ENCODE data around the gene TCAIM. TPM values are rescaled to one million over a fixed set of nuclear protein-coding genes. Genes with fewer than 3 reads are reported as not detected.

Gene TCAIM
- total and polyA plus RNA-seq, 11 donors, result 17.0 to 45.0 (median 31.4) TPM

DNA sequence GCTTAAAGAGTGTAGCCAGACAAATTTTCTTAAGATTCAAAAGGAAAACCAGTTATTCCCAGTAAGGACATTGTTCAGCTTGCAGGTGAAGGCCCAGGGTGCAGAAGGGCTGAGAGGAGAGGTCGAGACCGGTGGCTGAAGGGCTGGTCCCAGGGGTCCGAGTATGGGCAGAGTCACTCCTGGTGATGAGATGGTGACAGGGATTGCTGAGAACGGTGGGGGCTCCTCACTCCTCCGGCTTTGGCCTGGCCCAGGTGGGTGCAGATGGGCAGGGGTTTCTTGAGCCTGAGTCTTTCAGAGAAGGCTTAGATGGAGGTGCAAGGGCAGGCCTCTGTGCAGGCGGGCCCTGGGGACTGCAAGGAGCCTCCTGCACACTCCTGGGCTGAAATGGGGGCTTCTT lies 82.7 kb downstream of the TCAIM start:
- ATAC-seq (no peak), DNase-seq (no peak)
- no peaks in the 10 kb centered on the region for H3K27me3 ChIP-seq
- H3K4me3 ChIP-seq, result no peak overlapping the region
- H3K27ac ChIP-seq, result no peak overlapping the region
- H3K4me1 ChIP-seq, result no peaks in the 10 kb centered on the region
- no peaks in the 10 kb centered on the region for H3K9me3 ChIP-seq
- intact Hi-C loops (cut with DNase I), result no loop called here
- H3K36me3 ChIP-seq, result no peaks in the 10 kb centered on the region
- TF ChIP-seq POLR2A (IDR thresholded peaks at IDR 0.05), result no peak
- TF ChIP-seq, protein P1, sequence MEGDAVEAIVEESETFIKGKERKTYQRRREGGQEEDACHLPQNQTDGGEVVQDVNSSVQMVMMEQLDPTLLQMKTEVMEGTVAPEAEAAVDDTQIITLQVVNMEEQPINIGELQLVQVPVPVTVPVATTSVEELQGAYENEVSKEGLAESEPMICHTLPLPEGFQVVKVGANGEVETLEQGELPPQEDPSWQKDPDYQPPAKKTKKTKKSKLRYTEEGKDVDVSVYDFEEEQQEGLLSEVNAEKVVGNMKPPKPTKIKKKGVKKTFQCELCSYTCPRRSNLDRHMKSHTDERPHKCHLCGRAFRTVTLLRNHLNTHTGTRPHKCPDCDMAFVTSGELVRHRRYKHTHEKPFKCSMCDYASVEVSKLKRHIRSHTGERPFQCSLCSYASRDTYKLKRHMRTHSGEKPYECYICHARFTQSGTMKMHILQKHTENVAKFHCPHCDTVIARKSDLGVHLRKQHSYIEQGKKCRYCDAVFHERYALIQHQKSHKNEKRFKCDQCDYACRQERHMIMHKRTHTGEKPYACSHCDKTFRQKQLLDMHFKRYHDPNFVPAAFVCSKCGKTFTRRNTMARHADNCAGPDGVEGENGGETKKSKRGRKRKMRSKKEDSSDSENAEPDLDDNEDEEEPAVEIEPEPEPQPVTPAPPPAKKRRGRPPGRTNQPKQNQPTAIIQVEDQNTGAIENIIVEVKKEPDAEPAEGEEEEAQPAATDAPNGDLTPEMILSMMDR (IDR thresholded peaks at IDR 0.05), result no peak
- 80 to 94% (median 88%) methylated on average over 6 of the region's 6 CpGs for WGBS, 4 donors

DNA sequence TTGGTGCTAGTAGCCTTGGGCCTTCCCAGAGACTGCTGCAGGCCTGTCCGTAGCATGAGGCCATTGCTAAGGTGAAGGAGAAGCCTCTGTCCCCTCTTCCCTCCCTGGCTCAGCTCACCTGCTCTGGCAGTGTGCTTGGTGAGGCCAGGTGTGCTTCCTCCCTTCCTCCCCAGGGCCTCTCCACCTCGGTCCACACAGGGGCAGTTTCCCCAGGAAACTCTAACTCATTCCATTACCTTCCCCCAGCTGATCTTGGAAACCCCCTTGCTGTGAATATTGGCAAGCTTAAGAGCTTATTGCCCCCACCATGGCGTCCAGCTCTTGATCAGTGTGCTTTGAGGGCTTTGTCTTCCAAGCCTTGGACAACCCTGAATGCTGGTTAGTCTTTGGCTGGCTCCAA lies 86.2 kb downstream of the TCAIM start:
- Histone ChIP-seq H3K36me3 (no peaks in the 10 kb centered on the region), H3K27ac (no peak overlapping the region), H3K4me3 (no peak overlapping the region), H3K9me3 (no peaks in the 10 kb centered on the region), H3K4me1 (no peaks in the 10 kb centered on the region), H3K27me3 (no peaks in the 10 kb centered on the region)
- intact Hi-C loops (cut with DNase I), result no loop called here
- DNase-seq (no peak), ATAC-seq (no peak)
- WGBS, 4 donors, result 71 to 80% (median 73%) methylated on average over 3 of the region's 3 CpGs
- TF ChIP-seq, protein P1 (IDR thresholded peaks at IDR 0.05), result no peak
- no peak for TF ChIP-seq POLR2A (IDR thresholded peaks at IDR 0.05)

DNA sequence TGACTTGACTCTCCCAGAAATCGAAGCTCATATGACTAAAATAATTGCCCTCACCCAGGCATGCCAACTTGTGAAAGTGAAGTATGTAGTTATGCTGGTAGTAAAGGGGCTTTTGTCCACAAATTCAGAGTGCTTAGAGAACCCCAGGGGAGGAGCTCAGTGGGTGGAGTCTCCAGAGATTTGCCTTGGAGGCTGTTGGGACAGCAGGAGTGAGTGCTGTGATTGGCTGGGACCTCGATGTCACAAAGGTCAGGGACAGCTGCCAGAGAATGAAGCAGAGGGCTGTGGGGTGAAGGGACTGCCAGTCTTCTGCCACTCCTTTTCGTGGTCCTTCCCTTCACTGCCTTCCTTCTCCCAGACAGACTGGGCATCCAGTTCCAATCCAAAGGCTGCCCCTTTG lies 89.1 kb downstream of the TCAIM start:
- H3K4me1 ChIP-seq, result no peaks in the 10 kb centered on the region
- no peak overlapping the region for H3K4me3 ChIP-seq
- no peak for ATAC-seq
- DNase-seq, result no peak
- TF ChIP-seq, protein P1 (IDR thresholded peaks at IDR 0.05), result no peak
- TF ChIP-seq POLR2A (IDR thresholded peaks at IDR 0.05), result no peak
- H3K27ac ChIP-seq, result no peak overlapping the region
- no peaks in the 10 kb centered on the region for H3K27me3 ChIP-seq
- WGBS, 4 donors, result 86 to 93% (median 89%) methylated on average over 3 of the region's 3 CpGs
- H3K36me3 ChIP-seq, result no peaks in the 10 kb centered on the region
- intact Hi-C loops (cut with DNase I), result no loop called here
- no peaks in the 10 kb centered on the region for H3K9me3 ChIP-seq

DNA sequence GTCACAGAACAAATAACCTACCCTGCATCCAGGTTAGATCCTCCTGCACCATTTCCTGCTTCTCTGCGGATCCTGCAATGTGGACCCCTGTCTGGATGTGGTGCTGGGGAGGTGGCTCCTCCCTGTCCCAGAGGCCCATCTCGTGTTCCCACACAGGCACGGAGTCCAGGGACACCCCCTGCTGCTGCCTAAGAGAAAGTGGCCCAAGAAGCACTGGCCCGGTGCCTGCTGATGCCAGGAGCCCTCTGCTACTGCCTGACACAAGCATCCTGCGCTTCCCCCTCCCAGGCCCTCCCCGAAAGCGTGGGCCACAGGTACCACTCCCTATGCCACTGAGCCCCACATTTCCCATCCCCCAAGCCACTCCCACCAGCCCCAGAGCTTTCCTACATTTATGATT lies 90.3 kb downstream of the TCAIM start:
- no peak for DNase-seq

More for the DNA sequence above, 90.3 kb downstream of the TCAIM start:
- ATAC-seq, result peak in 2 of 4 donors; percentile 18 to 31
- Histone ChIP-seq H3K9me3 (no peaks in the 10 kb centered on the region), H3K36me3 (no peaks in the 10 kb centered on the region), H3K4me3 (no peak overlapping the region), H3K27me3 (no peaks in the 10 kb centered on the region), H3K4me1 (no peaks in the 10 kb centered on the region), H3K27ac (no peak overlapping the region)
- no peak for TF ChIP-seq POLR2A (IDR thresholded peaks at IDR 0.05)
- TF ChIP-seq, protein P1 (IDR thresholded peaks at IDR 0.05), result no peak
- WGBS, 4 donors, result 73 to 92% (median 74%) methylated on average over 4 to 7 of the region's 7 CpGs
- intact Hi-C loops (cut with DNase I), result no loop called here
